Sciatic nerve (tissue), 2 donors: ENCODE results near the gene SSH3. TPM values are rescaled to one million over a fixed set of nuclear protein-coding genes. Genes with fewer than 3 reads are reported as not detected.

ENCODE experiments used
- ATAC-seq: fragments of 200-7000 bp; cut with Tn5 transposase; one replicate; pipeline ENCODE4 v1.9.1; 2020; ENCODE audit warnings: mild to moderate bottlenecking, moderate library complexity
- DNase-seq: peaks from one replicate; pipeline ENCODE4 v3.0.0-alpha.2; 2020; ENCODE audit warnings: low spot score
- intact Hi-C: fragments of 100-400 bp; cut with DNase I; formaldehyde crosslinking; loops from one replicate; pipeline ENCODE4 v1.14.2; 2022
- total RNA-seq: library from RNA; stranded (reverse); fragmentation: NEBNext Ultra II Directional; extraction: Animal tissue kit (Norgen Biotek cat#: 25700); gene quantifications from one replicate; pipeline ENCODE4 v1.2.1, GENCODE V29; 2021
- donor health status: DM: no; HTN: no; CAD: no.
- donor health status: DM: no; HTN: no; CAD: no.

SSH3 gene
- total RNA-seq, 1 donor from 2014 or later: 40.7 TPM

DNA sequence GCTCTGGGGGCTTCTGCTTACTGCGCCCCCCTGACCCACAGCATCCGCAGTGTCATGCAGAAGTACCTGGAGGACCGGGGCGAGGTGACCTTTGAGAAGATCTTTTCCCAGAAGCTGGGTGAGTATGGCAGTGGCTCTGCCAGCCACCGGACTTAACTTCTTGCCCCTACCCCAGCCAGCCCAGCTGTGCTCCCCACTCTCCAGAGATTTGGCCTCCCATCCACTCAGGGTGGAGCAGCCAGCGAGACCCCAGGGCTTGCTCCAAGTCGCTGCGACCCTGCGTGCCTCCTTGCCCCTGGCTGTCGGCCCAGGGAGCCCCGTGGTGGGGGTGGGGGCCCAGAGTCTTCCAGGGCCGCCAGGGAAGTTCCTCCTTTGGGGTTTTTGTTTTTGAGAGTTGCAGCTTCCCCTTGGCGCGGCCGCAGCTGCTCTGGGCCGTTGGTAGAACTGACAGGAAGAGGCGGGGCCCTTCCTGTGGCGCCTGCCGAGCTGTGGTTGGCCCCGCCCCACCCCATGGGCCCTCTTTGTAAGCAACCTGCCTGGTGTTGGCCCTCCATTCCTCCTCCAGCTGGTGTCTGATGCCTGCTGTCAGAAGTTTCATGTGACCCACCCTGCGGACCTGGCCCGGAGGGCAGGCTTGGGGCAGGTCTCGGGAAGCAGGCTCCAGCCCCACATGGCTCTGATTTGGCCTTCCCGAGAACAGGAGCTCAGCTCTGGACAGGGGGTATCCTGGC, 25.9 kb upstream of the SSH3 start:
- ATAC-seq (peak; percentile 89), DNase-seq (peak; percentile 89)
- intact Hi-C loops: no loop called here

- ATAC-seq (no peak), DNase-seq (peak; percentile 54)
Observed at GRCh38 chr11:67278135-67278938, 25.0 kb upstream of the SSH3 start.

GRCh38 chr11:67278939-67279588, 24.3 kb upstream of the SSH3 start:
- no peak for ATAC-seq
- intact Hi-C loops: no loop called here

More at GRCh38 chr11:67278135-67278938, 25.0 kb upstream of the SSH3 start:
- intact Hi-C loops: no loop called here

GRCh38 chr11:67279589-67280340, 23.6 kb upstream of the SSH3 start:
- intact Hi-C loops: no loop called here
- DNase-seq (peak; percentile 53), ATAC-seq (no peak)

More at GRCh38 chr11:67278939-67279588, 24.3 kb upstream of the SSH3 start:
- peak; percentile 54 for DNase-seq

DNA sequence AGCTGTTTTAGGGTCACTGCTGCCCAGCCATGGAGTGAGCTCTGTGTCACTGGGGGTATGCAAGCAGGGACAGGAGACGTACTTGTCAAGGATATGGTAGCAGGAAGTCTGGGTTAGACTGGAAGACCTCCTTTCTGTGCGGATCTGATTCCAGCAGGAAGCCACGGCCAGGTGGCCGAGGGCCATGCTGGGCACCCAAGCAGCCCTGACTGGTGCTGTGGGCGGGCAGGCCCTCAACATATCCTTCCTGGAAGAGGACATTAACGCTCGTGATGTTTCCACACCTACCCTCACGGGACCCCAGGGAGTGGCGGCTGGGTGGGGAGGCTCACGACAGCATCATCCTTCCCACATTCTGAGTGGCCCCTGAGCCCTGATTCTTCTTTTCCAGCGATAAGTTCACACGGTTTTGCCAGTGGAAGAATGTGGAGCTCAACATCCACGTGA, 23.0 kb upstream of the SSH3 start:
- DNase-seq (peak; percentile 50), ATAC-seq (no peak)
- intact Hi-C loops: no loop called here

DNA sequence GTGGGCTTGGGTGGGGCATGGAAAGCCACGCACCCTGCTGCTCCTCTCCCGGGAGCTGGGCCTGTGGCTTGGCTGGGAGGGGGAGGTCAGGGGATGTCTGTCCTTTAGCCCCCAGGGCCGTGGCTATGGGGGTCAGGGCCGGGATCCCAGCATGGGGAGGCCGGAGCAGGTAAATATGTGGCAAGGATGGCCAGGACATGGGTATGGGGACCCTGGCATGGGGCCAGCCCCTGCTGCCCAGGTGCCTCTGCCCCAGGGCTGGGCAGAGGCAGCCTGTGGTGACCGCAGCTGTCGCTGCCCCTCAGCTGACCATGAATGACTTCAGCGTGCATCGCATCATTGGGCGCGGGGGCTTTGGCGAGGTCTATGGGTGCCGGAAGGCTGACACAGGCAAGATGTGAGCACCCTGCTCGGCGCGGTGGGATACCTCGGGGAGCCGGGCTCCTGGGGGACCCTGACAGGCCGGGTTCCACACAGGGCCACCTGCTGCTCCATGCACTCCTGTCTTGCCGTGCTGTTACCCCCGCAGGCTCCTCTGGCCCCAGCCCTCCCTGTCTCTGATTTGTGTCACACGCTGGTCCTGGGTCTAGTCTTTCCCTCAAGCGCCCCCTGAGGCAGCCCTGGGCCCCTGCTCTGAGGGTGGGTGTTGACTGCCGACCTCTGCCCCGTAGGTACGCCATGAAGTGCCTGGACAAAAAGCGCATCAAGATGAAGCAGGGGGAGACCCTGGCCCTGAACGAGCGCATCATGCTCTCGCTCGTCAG, 22.4 kb upstream of the SSH3 start:
- intact Hi-C loops: no loop called here
- no peak for ATAC-seq
- DNase-seq: peak; percentile 58

- ATAC-seq (no peak), DNase-seq (peak; percentile 55)
- intact Hi-C loops: no loop called here
Observed at GRCh38 chr11:67281552-67282150, 21.7 kb upstream of the SSH3 start.

GRCh38 chr11:67282155-67282875, 21.0 kb upstream of the SSH3 start:
- no peak for DNase-seq
- no peak for ATAC-seq
- intact Hi-C loops: no loop called here

GRCh38 chr11:67282876-67283371, 20.4 kb upstream of the SSH3 start:
- intact Hi-C loops: no loop called here
- DNase-seq: no peak
- no peak for ATAC-seq

DNA sequence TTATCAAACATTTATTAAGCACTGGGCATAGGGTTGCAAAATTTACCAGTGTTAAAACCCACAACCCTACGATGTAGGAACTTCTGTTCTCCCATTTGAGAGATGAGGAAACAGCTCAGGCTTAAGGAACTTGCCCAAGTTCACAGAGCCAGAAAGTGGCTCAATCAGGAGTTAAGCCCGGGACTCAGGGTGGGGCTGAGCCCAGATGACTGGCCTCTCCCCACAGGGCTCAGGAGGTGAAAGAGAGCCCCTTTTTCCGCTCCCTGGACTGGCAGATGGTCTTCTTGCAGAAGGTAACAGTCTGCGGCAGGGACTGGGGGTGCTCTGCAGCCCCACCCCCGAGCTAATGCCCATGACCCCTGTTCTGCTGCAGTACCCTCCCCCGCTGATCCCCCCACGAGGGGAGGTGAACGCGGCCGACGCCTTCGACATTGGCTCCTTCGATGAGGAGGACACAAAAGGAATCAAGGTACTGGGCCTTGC, 19.8 kb upstream of the SSH3 start:
- DNase-seq (no peak), ATAC-seq (no peak)
- intact Hi-C loops: no loop called here

- no peak for ATAC-seq
- intact Hi-C loops: no loop called here
- no peak for DNase-seq
Observed at GRCh38 chr11:67284811-67285540, 18.4 kb upstream of the SSH3 start.

- ATAC-seq (no peak), DNase-seq (no peak)
- intact Hi-C loops: no loop called here
Observed at GRCh38 chr11:67285541-67286498, 17.5 kb upstream of the SSH3 start.

GRCh38 chr11:67286621-67287333, 16.6 kb upstream of the SSH3 start:
- intact Hi-C loops: no loop called here
- no peak for DNase-seq
- peak; percentile 3 for ATAC-seq

DNA sequence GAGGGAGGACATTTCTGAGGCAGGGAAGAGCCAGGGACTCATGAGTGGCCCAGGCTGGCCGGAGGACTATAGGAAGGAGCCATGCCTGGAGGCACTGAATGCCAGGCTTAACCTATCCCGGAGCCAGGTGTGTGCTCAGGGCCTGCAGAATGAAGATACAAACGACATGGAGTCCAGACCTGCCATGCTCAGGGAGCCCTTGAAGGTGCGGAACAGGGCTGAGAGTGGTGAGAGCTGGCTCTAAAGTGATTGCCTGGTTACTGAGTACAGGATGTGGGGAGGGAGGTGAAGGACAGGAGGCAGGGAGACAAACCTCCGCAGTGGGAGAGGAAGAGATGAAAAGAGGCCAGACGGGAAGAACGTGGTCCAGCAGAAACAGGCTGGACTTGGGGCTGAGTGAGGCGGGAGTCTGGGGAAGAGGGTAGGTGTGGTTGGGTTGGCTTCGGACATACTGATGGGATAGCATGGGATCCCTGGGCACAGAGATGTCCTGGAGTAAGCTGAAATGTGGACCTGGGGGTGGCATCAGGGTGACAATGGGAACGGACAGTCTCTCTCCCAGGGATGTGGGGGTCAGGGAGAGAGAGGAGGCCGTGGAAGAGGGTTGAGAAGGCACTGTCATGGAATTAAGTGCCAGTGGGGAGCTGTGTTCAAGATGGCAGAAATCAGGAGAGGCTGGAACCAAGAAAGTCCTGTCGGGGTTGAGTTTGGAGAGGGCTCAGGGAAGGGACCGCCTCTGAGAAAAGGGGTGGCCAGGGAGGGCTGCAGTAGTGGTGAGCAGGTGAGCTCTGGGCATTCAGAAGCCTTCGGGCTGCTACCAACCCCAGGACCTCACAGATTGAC, 15.8 kb upstream of the SSH3 start:
- ATAC-seq (no peak), DNase-seq (no peak)
- intact Hi-C loops: no loop called here
